HFFc6 (cell line): Measurements from ENCODE around the gene RBM20. TPM values are rescaled to one million over a fixed set of nuclear protein-coding genes. Genes with fewer than 3 reads are reported as not detected.
"Not testable (repeated sequence)": the region's sequence is repeated elsewhere in the genome, so short reads cannot be mapped to it uniquely, and the experiment has no call there.

ENCODE experiments used
- DNase-seq: peaks from one replicate; pipeline ENCODE4 v3.0.0-alpha.2; 2018
- H3K27ac Mint-ChIP-seq: 2 replicates; pipeline ENCODE4 v1.8.0; 2020; ENCODE audit warnings: mild to moderate bottlenecking, mixed read lengths
- H3K27me3 Mint-ChIP-seq: 2 replicates; pipeline ENCODE4 v1.8.0; 2021; ENCODE audit warnings: mild to moderate bottlenecking, moderate library complexity, mixed read lengths; ENCODE audit not compliant: insufficient read depth
- H3K36me3 Mint-ChIP-seq: 2 replicates; pipeline ENCODE4 v1.8.0; 2021; ENCODE audit warnings: low read depth, mixed read lengths
- H3K4me1 Mint-ChIP-seq: 2 replicates; pipeline ENCODE4 v1.8.0; 2020; ENCODE audit warnings: low read depth, mixed read lengths
- H3K4me3 Mint-ChIP-seq: 2 replicates; pipeline ENCODE4 v1.8.0; 2020; ENCODE audit warnings: mild to moderate bottlenecking, moderate library complexity, mixed read lengths
- H3K9me3 Mint-ChIP-seq: 2 replicates; pipeline ENCODE4 v1.8.0; 2020; ENCODE audit warnings: mild to moderate bottlenecking, mixed read lengths
- CTCF ChIP-seq: fragments of 200-600 bp; sonication (generic); IDR thresholded peaks from 2 replicates; pipeline ENCODE4 v1.5.0; 2021; ENCODE audit warnings: antibody characterized with exemption, mild to moderate bottlenecking
- total RNA-seq, 6 experiments: library from RNA; stranded (reverse); fragmentation: NEBNext Ultra II Directional; extraction: Animal tissue kit (Norgen Biotek cat#: 25700); gene quantifications; 2 replicates in 1 of 6; 3 replicates in 5 of 6; pipeline ENCODE4 v1.2.3, GENCODE V29; 2021

The RBM20 gene
- total RNA-seq, 6 experiments from 2014 or later: not detected

- no peaks in the 10 kb centered on the region for H3K9me3 Mint-ChIP-seq
- H3K36me3 Mint-ChIP-seq: no peaks in the 10 kb centered on the region; the same call in 1 of the 2 replicates
- no peak overlapping the region for H3K27ac Mint-ChIP-seq
- no peak for DNase-seq
- no peak for TF ChIP-seq CTCF
- peaks cover 30% of the 10 kb centered on the region for H3K4me1 Mint-ChIP-seq
- H3K4me3 Mint-ChIP-seq: no peak overlapping the region
- peaks cover 32% of the 10 kb centered on the region for H3K27me3 Mint-ChIP-seq
Observed at GRCh38 chr10:110655320-110655719, 11.2 kb downstream of the RBM20 start.

GRCh38 chr10:110656612-110657011 lies 12.5 kb downstream of the RBM20 start:
- peaks cover 39% of the 10 kb centered on the region for H3K27me3 Mint-ChIP-seq
- no peak overlapping the region for H3K4me3 Mint-ChIP-seq
- H3K27ac Mint-ChIP-seq: no peak overlapping the region
- H3K36me3 Mint-ChIP-seq: no peaks in the 10 kb centered on the region; the same call in 1 of the 2 replicates
- TF ChIP-seq CTCF: no peak
- no peak for DNase-seq
- no peaks in the 10 kb centered on the region for H3K9me3 Mint-ChIP-seq
- H3K4me1 Mint-ChIP-seq: peaks cover 20% of the 10 kb centered on the region

GRCh38 chr10:110657973-110658691 lies 14.0 kb downstream of the RBM20 start:
- no peak for TF ChIP-seq CTCF
- peaks cover 47% of the 10 kb centered on the region for H3K27me3 Mint-ChIP-seq
- H3K4me1 Mint-ChIP-seq: peaks cover 6% of the 10 kb centered on the region; the same call in 1 of the 2 replicates
- no peaks in the 10 kb centered on the region for H3K9me3 Mint-ChIP-seq
- no peaks in the 10 kb centered on the region; the same call in 1 of the 2 replicates for H3K36me3 Mint-ChIP-seq
- DNase-seq: no peak
- no peak overlapping the region for H3K27ac Mint-ChIP-seq
- H3K4me3 Mint-ChIP-seq: no peak overlapping the region

GRCh38 chr10:110659558-110659957 lies 15.4 kb downstream of the RBM20 start:
- TF ChIP-seq CTCF: no peak
- DNase-seq: no peak
- Mint-ChIP-seq H3K4me1 (peaks cover 8% of the 10 kb centered on the region), H3K4me3 (no peak overlapping the region), H3K27ac (no peak overlapping the region), H3K9me3 (no peaks in the 10 kb centered on the region), H3K36me3 (no peaks in the 10 kb centered on the region; the same call in 1 of the 2 replicates), H3K27me3 (peaks cover 39% of the 10 kb centered on the region)

GRCh38 chr10:110660289-110660688 lies 16.2 kb downstream of the RBM20 start:
- not testable (repeated sequence) for H3K27ac Mint-ChIP-seq, DNase-seq, H3K4me3 Mint-ChIP-seq, H3K36me3 Mint-ChIP-seq, H3K9me3 Mint-ChIP-seq
- H3K4me1 Mint-ChIP-seq: peaks cover 11% of the 10 kb centered on the region
- peaks cover 40% of the 10 kb centered on the region for H3K27me3 Mint-ChIP-seq

GRCh38 chr10:110661292-110661691 lies 17.2 kb downstream of the RBM20 start:
- peaks cover 40% of the 10 kb centered on the region for H3K27me3 Mint-ChIP-seq
- H3K9me3 Mint-ChIP-seq: no peaks in the 10 kb centered on the region
- H3K36me3 Mint-ChIP-seq: no peaks in the 10 kb centered on the region; the same call in 1 of the 2 replicates
- no peak for DNase-seq
- H3K4me3 Mint-ChIP-seq: no peak overlapping the region
- no peak for TF ChIP-seq CTCF
- no peak overlapping the region for H3K27ac Mint-ChIP-seq
- H3K4me1 Mint-ChIP-seq: peaks cover 14% of the 10 kb centered on the region
